Coronary artery (tissue), 2 donors: ENCODE measurements around the gene SFT2D1.

ENCODE experiments used
- DNase-seq: peaks from one replicate; pipeline ENCODE4 v3.0.0-alpha.2; 2017; ENCODE audit warnings: low spot score
- H3K27ac ChIP-seq, 2 donors: fragments of 200-600 bp; sonication (generic); one replicate each; pipeline ENCODE4 v1.5.1; 2016 to 2019
- H3K4me3 ChIP-seq: fragments of 200-600 bp; sonication (generic); 2 replicates; pipeline ENCODE4 v1.5.1; 2016; ENCODE audit warnings: mild to moderate bottlenecking, moderate library complexity
- TF ChIP-seq, protein P1 (sequence below): fragments of 200-600 bp; sonication (generic); IDR thresholded peaks from one replicate; pipeline ENCODE4 v1.5.1; 2019; ENCODE audit warnings: antibody characterized with exemption

SFT2D1 gene

DNA sequence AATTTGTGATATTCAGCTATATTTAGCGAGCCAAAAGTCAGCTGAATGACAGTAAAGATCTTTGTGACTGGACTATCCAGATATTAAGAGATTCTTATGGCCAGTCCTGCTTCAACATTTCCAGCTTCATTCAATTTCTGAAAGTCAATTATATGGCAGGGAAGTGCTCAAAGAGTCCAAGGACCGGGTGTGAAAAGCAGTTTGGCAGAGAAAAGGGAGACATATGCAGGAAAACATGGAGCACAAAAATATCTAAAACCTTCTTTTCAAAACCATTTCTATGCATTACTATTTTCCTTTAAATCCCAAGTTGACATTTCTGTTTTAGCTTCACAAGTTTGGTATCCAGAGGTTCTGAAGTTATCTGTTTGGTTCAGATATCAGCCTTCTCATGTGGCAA is 35.4 kb upstream of the SFT2D1 start:
- TF ChIP-seq, protein P1, sequence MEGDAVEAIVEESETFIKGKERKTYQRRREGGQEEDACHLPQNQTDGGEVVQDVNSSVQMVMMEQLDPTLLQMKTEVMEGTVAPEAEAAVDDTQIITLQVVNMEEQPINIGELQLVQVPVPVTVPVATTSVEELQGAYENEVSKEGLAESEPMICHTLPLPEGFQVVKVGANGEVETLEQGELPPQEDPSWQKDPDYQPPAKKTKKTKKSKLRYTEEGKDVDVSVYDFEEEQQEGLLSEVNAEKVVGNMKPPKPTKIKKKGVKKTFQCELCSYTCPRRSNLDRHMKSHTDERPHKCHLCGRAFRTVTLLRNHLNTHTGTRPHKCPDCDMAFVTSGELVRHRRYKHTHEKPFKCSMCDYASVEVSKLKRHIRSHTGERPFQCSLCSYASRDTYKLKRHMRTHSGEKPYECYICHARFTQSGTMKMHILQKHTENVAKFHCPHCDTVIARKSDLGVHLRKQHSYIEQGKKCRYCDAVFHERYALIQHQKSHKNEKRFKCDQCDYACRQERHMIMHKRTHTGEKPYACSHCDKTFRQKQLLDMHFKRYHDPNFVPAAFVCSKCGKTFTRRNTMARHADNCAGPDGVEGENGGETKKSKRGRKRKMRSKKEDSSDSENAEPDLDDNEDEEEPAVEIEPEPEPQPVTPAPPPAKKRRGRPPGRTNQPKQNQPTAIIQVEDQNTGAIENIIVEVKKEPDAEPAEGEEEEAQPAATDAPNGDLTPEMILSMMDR, result no peak
- Histone ChIP-seq H3K4me3 (no peak overlapping the region), H3K27ac (no peak overlapping the region)
- no peak for DNase-seq

DNA sequence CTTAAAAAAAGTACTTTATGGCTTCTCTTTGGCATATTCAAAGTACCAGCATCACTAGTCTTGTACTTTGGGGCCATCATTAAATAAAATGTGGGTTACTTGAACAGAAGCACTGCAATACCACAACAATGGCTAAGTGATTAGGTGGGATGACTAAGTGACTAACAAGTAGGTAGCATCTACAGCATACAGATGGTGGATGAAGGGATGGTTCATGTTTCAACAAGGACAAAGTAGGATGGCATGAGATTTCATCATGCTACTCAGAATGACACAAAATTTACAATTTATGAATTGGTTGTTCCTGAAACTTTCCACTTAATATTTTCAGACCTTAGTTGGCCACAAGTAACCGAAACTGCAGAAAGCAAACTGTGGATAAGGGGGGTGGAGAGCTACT is 32.7 kb upstream of the SFT2D1 start:
- TF ChIP-seq, protein P1, result no peak
- Histone ChIP-seq H3K4me3 (no peak overlapping the region), H3K27ac (no peak overlapping the region)
- DNase-seq, result no peak

DNA sequence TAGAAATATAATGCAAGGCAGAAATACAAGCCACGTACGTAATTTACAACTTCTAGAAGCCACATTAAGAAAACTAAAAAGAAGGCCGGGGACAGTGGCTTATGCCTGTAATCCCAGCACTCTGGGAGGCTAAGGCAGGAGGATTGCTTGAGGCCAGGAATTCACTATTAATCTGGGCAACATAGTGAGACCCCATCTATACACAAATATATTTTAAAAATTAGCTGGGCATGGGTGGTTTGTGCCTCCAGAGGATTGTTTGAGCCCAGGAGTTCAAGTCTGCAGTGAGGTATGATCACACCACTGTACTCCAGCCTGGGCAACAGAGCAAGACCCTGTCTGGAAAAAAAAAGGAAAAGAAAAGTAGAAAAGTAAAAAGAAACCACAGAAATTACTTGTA is 28.1 kb upstream of the SFT2D1 start:
- Histone ChIP-seq H3K4me3 (no peak overlapping the region), H3K27ac (no peak overlapping the region)
- DNase-seq, result no peak
- TF ChIP-seq, protein P1, result no peak

DNA sequence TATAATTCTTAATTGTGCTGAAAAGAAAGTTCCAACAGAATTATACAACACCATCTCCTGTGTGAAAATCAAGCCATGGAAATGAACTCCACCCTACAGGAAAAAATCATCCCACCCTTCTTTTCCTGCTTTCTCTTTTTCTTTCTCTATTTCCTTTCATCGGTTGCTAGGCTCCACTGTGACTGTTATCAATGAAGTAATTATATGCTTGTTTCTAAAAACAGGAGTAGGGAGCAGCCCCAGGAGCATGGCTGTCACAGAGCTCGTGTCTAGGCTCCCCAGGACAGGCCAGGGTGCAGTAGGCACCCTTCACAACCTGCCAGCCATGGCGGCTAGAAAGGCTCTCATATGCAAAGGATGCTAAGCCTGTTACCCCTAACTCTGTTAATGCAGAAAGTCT is 27.4 kb upstream of the SFT2D1 start:
- Histone ChIP-seq H3K4me3 (no peak overlapping the region), H3K27ac (no peak overlapping the region)
- no peak for DNase-seq
- TF ChIP-seq, protein P1, result no peak

DNA sequence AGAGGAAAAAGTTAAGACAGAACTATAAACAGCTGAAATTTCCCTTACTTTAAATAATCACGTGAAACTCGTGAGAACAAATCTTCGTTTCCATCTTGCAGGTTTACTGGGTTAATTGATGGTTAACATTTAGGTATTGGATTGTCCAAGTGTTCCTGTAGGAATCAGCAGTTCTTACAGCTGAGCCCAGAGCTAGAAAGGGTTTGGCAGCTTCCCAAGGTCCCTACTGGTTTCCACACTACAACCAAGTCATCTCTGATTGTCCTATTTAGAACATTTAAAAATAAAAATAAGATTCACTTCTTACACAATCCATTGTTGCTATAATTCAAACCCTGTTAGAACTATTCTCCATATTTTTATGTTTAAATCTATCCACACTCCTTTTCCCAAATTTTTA is 24.6 kb upstream of the SFT2D1 start:
- Histone ChIP-seq H3K4me3 (no peak overlapping the region), H3K27ac (no peak overlapping the region)
- DNase-seq, result no peak
- TF ChIP-seq, protein P1, result no peak

DNA sequence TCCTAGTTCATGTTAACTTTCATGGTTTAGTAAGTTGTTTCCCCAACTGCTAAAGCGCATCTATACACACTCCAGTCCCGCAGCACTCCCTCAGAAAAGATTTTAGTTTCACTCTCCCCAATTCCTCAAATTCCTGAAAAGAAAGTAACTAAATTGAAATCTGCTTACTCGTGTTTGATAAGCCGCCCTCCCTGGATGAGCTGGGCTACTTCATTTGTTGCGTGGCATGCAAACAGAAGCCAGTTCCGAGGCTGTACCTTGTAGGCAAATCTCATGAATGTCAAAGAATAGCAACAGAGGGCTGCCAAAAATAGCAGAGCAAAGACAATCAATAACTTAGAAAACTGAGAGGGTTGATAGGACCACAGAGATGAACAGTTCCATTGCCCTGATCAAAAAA is 23.5 kb upstream of the SFT2D1 start:
- DNase-seq, result no peak
- Histone ChIP-seq H3K27ac (peak overlapping the region; percentile 77 to 87), H3K4me3 (no peak overlapping the region)
- TF ChIP-seq, protein P1, result no peak

DNA sequence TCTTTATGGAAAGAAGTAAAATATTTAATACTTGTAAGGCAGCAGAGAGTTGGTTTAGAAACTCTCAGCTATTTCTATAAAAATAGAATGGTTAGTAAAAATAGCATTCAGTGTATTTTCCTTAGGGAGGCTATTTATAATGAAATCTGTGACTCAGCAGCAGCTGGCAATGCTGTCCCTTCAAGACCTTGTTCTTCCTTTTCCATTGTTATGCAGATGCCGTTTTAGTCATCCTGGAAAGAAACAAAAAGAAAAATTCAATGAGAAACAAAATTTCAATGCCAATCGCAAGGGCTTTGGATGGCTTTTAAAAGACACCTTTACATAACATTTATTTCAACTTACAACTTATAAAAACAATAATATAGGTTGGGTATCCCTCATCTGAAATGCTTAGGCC is 22.9 kb upstream of the SFT2D1 start:
- no peak for DNase-seq
- Histone ChIP-seq H3K27ac (peak overlapping the region; percentile 77 to 87), H3K4me3 (no peak overlapping the region)
- TF ChIP-seq, protein P1, result no peak
